ENCODE measurements around the gene RAB41.

The RAB41 gene

DNA sequence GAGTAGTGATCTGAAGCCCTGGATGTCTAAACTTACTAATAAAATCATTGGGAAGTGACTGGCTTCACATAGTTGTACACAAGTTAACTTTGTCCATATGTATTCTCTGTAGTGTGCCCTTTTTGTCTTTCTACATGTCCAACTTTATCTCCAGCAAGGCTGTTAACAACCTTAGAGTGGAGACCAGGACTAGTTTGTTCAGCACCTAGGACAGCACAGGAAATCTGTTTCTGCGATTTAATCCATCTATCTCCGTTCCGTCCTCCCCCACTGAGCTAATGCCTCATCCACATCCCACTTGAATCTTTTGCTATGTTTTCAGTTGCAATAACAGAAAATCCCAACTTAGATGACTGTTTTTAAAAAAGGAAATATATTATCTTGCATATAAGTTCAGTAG lies 17.2 kb upstream of the RAB41 start:
- TF ChIP-seq CTCF (IDR thresholded peaks at IDR 0.05), result no peak

DNA sequence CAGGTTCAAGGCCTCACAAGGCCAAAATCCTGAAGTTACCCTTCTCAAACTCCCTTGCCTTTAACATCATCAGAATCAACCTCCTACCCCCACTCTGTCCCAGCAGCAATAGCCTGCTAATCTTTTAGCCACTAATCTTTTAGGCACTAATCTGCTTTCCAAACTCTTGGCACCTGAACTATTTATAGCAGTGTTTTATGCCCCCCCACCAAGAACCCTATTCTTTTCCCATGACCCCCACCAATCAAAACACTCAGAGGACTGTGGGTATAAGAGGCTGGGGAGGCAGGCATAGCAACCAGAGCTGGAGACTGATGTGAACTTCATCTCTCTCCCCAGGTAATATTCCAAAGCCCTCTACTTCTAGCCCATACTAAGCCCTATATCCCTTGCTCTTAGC lies 13.9 kb upstream of the RAB41 start, which contains the start of gene ARR3:
Gene ARR3, plus strand, starts transcription at position 301 of the 400 bp plus-strand sequence. CDS start 1,052 bp downstream, outside the sequence.
- no peak for TF ChIP-seq CTCF (IDR thresholded peaks at IDR 0.05)

DNA sequence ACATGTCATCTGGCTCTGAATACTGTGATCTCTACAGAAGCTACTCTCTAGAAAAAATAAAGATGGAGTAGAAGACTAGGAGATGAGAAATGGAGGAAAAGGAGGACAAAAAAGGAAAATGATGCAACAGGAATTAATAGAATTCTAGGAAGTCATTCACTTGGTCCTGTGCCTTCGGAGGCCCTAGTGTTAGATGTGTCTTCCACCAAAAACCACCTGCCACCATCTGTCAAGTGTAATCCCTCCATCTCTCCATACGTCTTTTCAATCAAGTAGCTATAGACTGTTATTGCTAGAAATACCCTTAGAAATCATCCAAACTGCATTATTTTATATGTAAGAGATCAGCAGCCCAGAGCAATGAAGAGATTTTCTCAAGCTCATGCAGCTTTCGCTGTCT lies 2.9 kb upstream of the RAB41 start:
- TF ChIP-seq CTCF (IDR thresholded peaks at IDR 0.05), result no peak

DNA sequence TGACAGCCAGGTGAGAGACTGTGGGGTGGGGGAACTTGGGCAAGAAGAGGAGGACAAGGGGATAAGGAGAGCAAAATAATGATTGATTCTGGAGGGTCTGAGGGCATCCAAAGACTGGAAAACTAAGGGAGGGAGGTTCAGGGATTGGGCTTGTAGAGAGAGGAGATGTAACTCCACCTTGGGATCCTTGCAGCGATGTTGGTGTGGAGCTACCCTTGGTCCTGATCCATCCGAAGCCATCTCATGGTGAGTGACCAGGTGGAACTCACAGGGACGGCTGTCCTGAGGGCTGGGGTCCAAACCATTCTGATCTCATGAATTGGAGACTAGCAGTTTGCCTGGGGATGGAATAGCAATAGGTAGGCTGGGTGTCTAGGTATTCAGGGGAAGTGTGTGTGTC lies 1.4 kb upstream of the RAB41 start:
- no peak for TF ChIP-seq CTCF (IDR thresholded peaks at IDR 0.05)

DNA sequence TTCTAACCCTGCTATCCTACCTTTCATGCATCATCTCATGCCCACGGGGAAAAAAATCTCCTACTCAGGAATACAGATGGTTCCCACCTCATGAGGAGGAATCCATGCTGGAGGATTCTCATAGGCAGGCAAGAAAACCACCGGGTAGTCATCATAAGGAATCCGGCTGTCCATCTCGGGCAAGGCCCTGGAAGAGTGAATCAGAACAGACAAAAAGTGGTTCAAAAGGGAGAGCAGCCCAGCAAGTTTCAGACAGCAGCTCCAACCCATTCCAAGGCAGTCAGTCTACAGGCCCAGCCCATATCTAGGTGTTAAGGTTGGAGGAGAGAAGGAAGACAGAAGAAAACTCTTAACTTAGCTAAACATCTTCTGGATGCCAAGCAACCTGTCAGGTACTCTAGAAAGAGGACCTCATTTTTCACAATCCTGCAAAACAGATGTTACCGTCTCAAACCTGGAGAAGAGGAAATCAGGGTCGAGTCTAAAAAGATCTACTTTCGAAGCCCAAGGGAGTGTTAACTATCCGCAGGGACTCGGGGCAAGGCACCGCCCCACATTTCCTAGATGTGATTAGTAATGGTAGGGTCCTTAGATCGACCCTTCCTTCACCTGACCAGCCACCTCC lies 7.3 kb downstream of the RAB41 start:
- no peak for TF ChIP-seq CTCF (IDR thresholded peaks at IDR 0.05)

DNA sequence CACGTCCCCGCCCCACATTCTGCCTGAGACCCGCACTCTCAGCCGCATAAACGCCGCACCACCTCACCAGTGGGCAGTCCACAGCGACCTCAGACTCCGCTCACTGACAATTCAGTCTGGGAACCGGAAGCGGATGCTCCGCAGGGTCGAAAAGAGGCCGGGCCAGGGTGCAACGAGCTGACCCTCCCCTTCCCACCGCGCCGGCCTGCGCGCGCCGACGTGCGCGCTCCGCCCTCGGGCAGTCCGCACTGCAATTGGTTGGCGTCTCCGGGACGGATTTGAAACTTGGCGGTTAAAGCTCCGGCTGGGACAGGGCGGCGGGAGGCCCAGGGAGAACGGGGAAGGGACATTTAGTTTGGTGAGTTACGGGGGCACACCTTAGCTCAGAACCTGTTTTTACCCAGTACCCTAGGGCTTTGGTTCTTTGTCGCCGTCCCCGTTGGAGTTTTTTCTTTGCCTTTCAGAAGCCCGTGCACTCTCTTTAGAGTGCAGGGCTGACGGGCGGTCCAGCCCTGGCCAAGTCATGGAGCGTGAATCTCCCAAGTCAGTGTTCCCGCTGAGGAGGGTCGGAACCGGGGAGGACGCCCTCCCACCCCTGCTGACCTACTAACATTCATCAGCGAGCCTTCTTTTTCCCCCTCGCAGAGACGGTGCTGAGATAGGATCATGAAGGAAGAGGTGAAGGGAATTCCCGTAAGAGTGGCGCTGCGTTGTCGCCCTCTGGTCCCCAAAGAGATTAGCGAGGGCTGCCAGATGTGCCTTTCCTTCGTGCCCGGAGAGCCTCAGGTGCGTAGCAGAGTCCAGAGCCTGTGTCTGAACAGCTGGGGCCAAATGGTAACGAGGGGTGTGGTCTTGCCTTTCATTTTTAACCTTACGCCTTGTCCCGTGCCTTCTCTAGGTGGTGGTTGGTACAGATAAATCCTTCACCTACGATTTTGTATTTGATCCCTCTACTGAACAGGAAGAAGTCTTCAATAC lies 8.1 kb downstream of the RAB41 start, which contains the start of the genes KIF4A and PDZD11:
Gene KIF4A, plus strand, starts transcription at position 312 of the 978 bp plus-strand sequence. Its CDS starts 355 bp downstream, at position 667.
Gene PDZD11, minus strand, starts transcription at position 135 of the 978 bp plus-strand sequence. CDS start 586 bp downstream, outside the sequence.
- no peak for TF ChIP-seq CTCF (IDR thresholded peaks at IDR 0.05)

- no peak for TF ChIP-seq CTCF (IDR thresholded peaks at IDR 0.05)
Measured at GRCh38 chrX:70292788-70293187, 10.8 kb downstream of the RAB41 start.
